CD14-positive monocyte (primary cell): ENCODE data around the gene FNDC7. TPM values are rescaled to one million over a fixed set of nuclear protein-coding genes. Genes with fewer than 3 reads are reported as not detected.
"Not testable (repeated sequence)": the region's sequence is repeated elsewhere in the genome, so short reads cannot be mapped to it uniquely, and the experiment has no call there.

Source experiments
- DNase-seq, 3 donors: peaks; one replicate each; pipeline ENCODE4 v3.0.0-alpha.2; 2011 to 2022
- H2AFZ ChIP-seq: 2 replicates; pipeline ENCODE4 v1.6.0; 2012; ENCODE audit warnings: mild to moderate bottlenecking, low read depth, low read length, inconsistent platforms; ENCODE audit not compliant: insufficient read depth, poor library complexity, severe bottlenecking
- H3K27ac ChIP-seq, 2 donors: 1 replicate in 1 of 2; 2 replicates in 1 of 2; pipeline ENCODE4 v1.5.1; 2012 to 2013; ENCODE audit warnings: low read length in 2 of 2, control low read depth in 1 of 2, inconsistent platforms in 1 of 2, low read depth in 1 of 2, mild to moderate bottlenecking in 1 of 2
- H3K27me3 ChIP-seq, 2 donors: one replicate each; pipeline versions ENCODE4 v1.6.0 to v1.6.1; 2011 to 2013; ENCODE audit warnings: low read length in 2 of 2; ENCODE audit not compliant: control insufficient read depth in 2 of 2, insufficient read depth in 2 of 2
- H3K36me3 ChIP-seq, 2 donors: replicated peaks in 1 of 2; 1 replicate in 1 of 2; 2 replicates in 1 of 2; pipeline versions ENCODE4 v1.5.1 to v1.6.1; 2012 to 2013; ENCODE audit warnings: low read length in 2 of 2, control low read depth in 1 of 2, inconsistent platforms in 1 of 2, mild to moderate bottlenecking in 1 of 2; ENCODE audit not compliant: insufficient read depth in 2 of 2, control insufficient read depth in 1 of 2
- H3K4me1 ChIP-seq, 2 donors: 1 replicate in 1 of 2; 2 replicates in 1 of 2; pipeline versions ENCODE4 v1.5.1 to v1.6.1; 2012 to 2013; ENCODE audit warnings: low read length in 2 of 2, control low read depth in 1 of 2, inconsistent platforms in 1 of 2, mild to moderate bottlenecking in 1 of 2, moderate library complexity in 1 of 2; ENCODE audit not compliant: insufficient read depth in 2 of 2, control insufficient read depth in 1 of 2
- H3K4me2 ChIP-seq: replicated peaks from 2 replicates; pipeline ENCODE3; 2012; ENCODE audit warnings: low read length, moderate library complexity, mild to moderate bottlenecking; ENCODE audit not compliant: poor library complexity, severe bottlenecking; ENCODE audit errors: extremely low read depth
- H3K4me3 ChIP-seq, 3 experiments: fragments of 200-600 bp in 1 of 3; sonication (generic) in 1 of 3; replicated peaks in 1 of 3; 1 replicate in 2 of 3; 2 replicates in 1 of 3; pipeline ENCODE4 v1.5.1; 2011 to 2013; ENCODE audit warnings: low read length in 3 of 3, mild to moderate bottlenecking in 3 of 3, control low read depth in 2 of 3, low read depth in 2 of 3, inconsistent platforms in 1 of 3, moderate library complexity in 1 of 3
- H3K79me2 ChIP-seq: 2 replicates; pipeline ENCODE4 v1.6.0; 2012; ENCODE audit warnings: mild to moderate bottlenecking, control low read depth, inconsistent platforms, low read length, moderate library complexity; ENCODE audit not compliant: insufficient read depth
- H3K9ac ChIP-seq: 2 replicates; pipeline ENCODE4 v1.6.0; 2017; ENCODE audit warnings: low read length, mild to moderate bottlenecking; ENCODE audit not compliant: insufficient read depth, poor library complexity, severe bottlenecking
- H3K9me3 ChIP-seq, 2 donors: replicated peaks in 1 of 2; 1 replicate in 1 of 2; 2 replicates in 1 of 2; pipeline versions ENCODE4 v1.5.1 to v1.6.1; 2012 to 2013; ENCODE audit warnings: low read length in 2 of 2, control low read depth in 1 of 2; ENCODE audit not compliant: control insufficient read depth in 1 of 2, insufficient read depth in 1 of 2
- H4K20me1 ChIP-seq: 2 replicates; pipeline ENCODE4 v1.6.0; 2012; ENCODE audit warnings: mild to moderate bottlenecking, low read length, control low read depth, moderate library complexity; ENCODE audit not compliant: insufficient read depth
- H3K27ac Mint-ChIP-seq, 7 donors: one replicate each; pipeline ENCODE4 v1.8.0; 2020; ENCODE audit warnings: mild to moderate bottlenecking in 7 of 7, mixed read lengths in 7 of 7, moderate library complexity in 6 of 7, inconsistent platforms in 2 of 7
- H3K27me3 Mint-ChIP-seq, 3 donors: one replicate each; pipeline ENCODE4 v1.8.0; 2021 to 2022; ENCODE audit warnings: low read depth in 3 of 3, mild to moderate bottlenecking in 3 of 3, mixed read lengths in 3 of 3, moderate library complexity in 3 of 3, inconsistent platforms in 1 of 3
- H3K36me3 Mint-ChIP-seq, 2 donors: one replicate each; pipeline ENCODE4 v1.8.0; 2020; ENCODE audit warnings: mixed read lengths in 2 of 2, inconsistent platforms in 1 of 2, mild to moderate bottlenecking in 1 of 2
- H3K4me1 Mint-ChIP-seq: one replicate; pipeline ENCODE4 v1.8.0; 2020; ENCODE audit warnings: mild to moderate bottlenecking, mixed read lengths
- H3K4me3 Mint-ChIP-seq, 2 donors: one replicate each; pipeline ENCODE4 v1.8.0; 2020; ENCODE audit warnings: mild to moderate bottlenecking in 2 of 2, mixed read lengths in 2 of 2, moderate library complexity in 1 of 2
- H3K9me3 Mint-ChIP-seq, 7 donors: one replicate each; pipeline ENCODE4 v1.8.0; 2020 to 2022; ENCODE audit warnings: mixed read lengths in 7 of 7, mild to moderate bottlenecking in 6 of 7, moderate library complexity in 6 of 7, inconsistent platforms in 2 of 7
- WGBS: methylation state at CpG from one replicate; pipeline ENCODE4 v1.1.5; 2013; ENCODE audit warnings: missing lambda C conversion rate; ENCODE audit not compliant: insufficient coverage; 5-methylcytosine and 5-hydroxymethylcytosine counted together
- intact Hi-C, 2 donors: fragments of 100-400 bp; cut with micrococcal nuclease; formaldehyde crosslinking; loops; one replicate each; pipeline versions ENCODE4 v1.15.0 to v1.15.1; 2023
- polyA plus RNA-seq, 3 donors: library from polyadenylated mRNA; depleted of rRNA in 1 of 3; unstranded in 2 of 3; stranded (reverse) in 1 of 3; fragments of 300-500 nt in 2 of 3; fragments of >200 nt in 1 of 3; fragmentation: Illumina TruSeq in 2 of 3; gene quantifications; 1 replicate in 2 of 3; 2 replicates in 1 of 3; pipeline ENCODE4 v1.2.3, GENCODE V29; 2012 to 2021
- TF ChIP-seq, protein P1 (sequence below): fragments of 200-600 bp; IDR thresholded peaks from one replicate; pipeline ENCODE4 v1.8.0; 2022; ENCODE audit warnings: antibody characterized with exemption, mild to moderate bottlenecking

Gene FNDC7
- polyA plus RNA-seq, 3 donors = 0.07 TPM; not detected in 2

GRCh38 chr1:108699375-108700332, 13.1 kb upstream of the FNDC7 start:
- intact Hi-C loops = loop anchor here in 1 of 2 donors (10.0 kb wide), 1 partner anchor 185 kb away; no protein-coding TSS in a partner anchor
- Histone ChIP-seq H4K20me1 (peaks cover 55% of the 10 kb centered on the region), H3K4me3 (peak overlapping the region in 1 of 3 experiments; percentile 18), H3K27me3 (no peaks in the 10 kb centered on the region), H3K27ac (peak overlapping the region; percentile 37 to 47), H3K9ac (no peak overlapping the region), H2AFZ (no peak overlapping the region), H3K4me1 (peaks cover 29 to 45% of the 10 kb centered on the region in 2 donors), H3K4me2 (peak overlapping the region; percentile 15), H3K79me2 (peaks cover 42% of the 10 kb centered on the region), H3K9me3 (no peaks in the 10 kb centered on the region), H3K36me3 (peaks cover 47 to 64% of the 10 kb centered on the region in 2 donors)
- WGBS = 81% methylated on average over 14 of the region's 22 CpGs
- TF ChIP-seq, protein P1, sequence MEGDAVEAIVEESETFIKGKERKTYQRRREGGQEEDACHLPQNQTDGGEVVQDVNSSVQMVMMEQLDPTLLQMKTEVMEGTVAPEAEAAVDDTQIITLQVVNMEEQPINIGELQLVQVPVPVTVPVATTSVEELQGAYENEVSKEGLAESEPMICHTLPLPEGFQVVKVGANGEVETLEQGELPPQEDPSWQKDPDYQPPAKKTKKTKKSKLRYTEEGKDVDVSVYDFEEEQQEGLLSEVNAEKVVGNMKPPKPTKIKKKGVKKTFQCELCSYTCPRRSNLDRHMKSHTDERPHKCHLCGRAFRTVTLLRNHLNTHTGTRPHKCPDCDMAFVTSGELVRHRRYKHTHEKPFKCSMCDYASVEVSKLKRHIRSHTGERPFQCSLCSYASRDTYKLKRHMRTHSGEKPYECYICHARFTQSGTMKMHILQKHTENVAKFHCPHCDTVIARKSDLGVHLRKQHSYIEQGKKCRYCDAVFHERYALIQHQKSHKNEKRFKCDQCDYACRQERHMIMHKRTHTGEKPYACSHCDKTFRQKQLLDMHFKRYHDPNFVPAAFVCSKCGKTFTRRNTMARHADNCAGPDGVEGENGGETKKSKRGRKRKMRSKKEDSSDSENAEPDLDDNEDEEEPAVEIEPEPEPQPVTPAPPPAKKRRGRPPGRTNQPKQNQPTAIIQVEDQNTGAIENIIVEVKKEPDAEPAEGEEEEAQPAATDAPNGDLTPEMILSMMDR = no peak
- peak; percentile 27 to 59 (median 53) for DNase-seq
- Mint-ChIP-seq H3K9me3 (no peaks in the 10 kb centered on the region), H3K27ac (peak overlapping the region; percentile 47 to 87 (median 80)), H3K4me1 (peaks cover 44% of the 10 kb centered on the region), H3K27me3 (no peaks in the 10 kb centered on the region), H3K4me3 (peak overlapping the region; percentile 28 to 49), H3K36me3 (peaks cover 65 to 69% of the 10 kb centered on the region in 2 donors)

- Mint-ChIP-seq H3K36me3 (peaks cover 56 to 60% of the 10 kb centered on the region in 2 donors), H3K27ac (no peak overlapping the region), H3K4me3 (no peak overlapping the region), H3K9me3 (no peaks in the 10 kb centered on the region), H3K4me1 (peaks cover 40% of the 10 kb centered on the region), H3K27me3 (peaks cover 0 to 4% (median 0%) of the 10 kb centered on the region in 3 donors)
- TF ChIP-seq, protein P1 = no peak
- Histone ChIP-seq H3K4me3 (no peak overlapping the region), H3K79me2 (peaks cover 25% of the 10 kb centered on the region), H3K4me1 (peaks cover 22 to 30% of the 10 kb centered on the region in 2 donors), H3K9ac (no peak overlapping the region), H3K27ac (no peak overlapping the region), H4K20me1 (peaks cover 39% of the 10 kb centered on the region), H3K9me3 (no peaks in the 10 kb centered on the region), H3K4me2 (no peak overlapping the region), H3K36me3 (peaks cover 40 to 55% of the 10 kb centered on the region in 2 donors), H3K27me3 (no peaks in the 10 kb centered on the region), H2AFZ (no peak overlapping the region)
- 90% methylated on average over 2 of the region's 5 CpGs for WGBS
- intact Hi-C loops = no loop called here
- no peak for DNase-seq
These were observed 11.4 kb upstream of the FNDC7 start for GRCh38 chr1:108701176-108701849.

GRCh38 chr1:108702109-108702508, 10.6 kb upstream of the FNDC7 start:
- peaks cover 22 to 30% of the 10 kb centered on the region in 2 donors for H3K4me1 ChIP-seq
- H3K9me3 Mint-ChIP-seq, H3K4me3 Mint-ChIP-seq, H3K9ac ChIP-seq, H3K27ac ChIP-seq, H3K9me3 ChIP-seq, H3K27me3 Mint-ChIP-seq, intact Hi-C loops, H3K4me2 ChIP-seq, H3K27me3 ChIP-seq, H2AFZ ChIP-seq, H3K4me3 ChIP-seq, DNase-seq: not testable (repeated sequence)
- H4K20me1 ChIP-seq = peaks cover 31% of the 10 kb centered on the region
- Mint-ChIP-seq H3K4me1 (peaks cover 40% of the 10 kb centered on the region), H3K36me3 (peaks cover 48 to 52% of the 10 kb centered on the region in 2 donors), H3K27ac (peak overlapping the region in 1 of 7 donors; percentile 10)
- peaks cover 17% of the 10 kb centered on the region for H3K79me2 ChIP-seq
- H3K36me3 ChIP-seq = peaks cover 32 to 47% of the 10 kb centered on the region in 2 donors
- WGBS = 94% methylated on average over 2 of the region's 6 CpGs
